SU-DHL-6 (cell line): ENCODE results near the gene POGLUT2.

Experiments used
- EZH2phosphoT487 ChIP-seq: fragments of 200-600 bp; sonication (generic), shearing (Covaris generic); conservative IDR thresholded peaks from 2 replicates; pipeline ENCODE4 v1.6.1; 2018; ENCODE audit warnings: mild to moderate bottlenecking, antibody characterized with exemption, low read length, moderate library complexity, mixed read lengths
- TF ChIP-seq, protein P1 (sequence below): fragments of 200-600 bp; sonication (generic); IDR thresholded peaks from one replicate; pipeline ENCODE4 v1.5.1; 2017; ENCODE audit warnings: antibody characterized with exemption, mild to moderate bottlenecking, low read length, moderate library complexity; ENCODE audit not compliant: insufficient read depth, poor library complexity, severe bottlenecking

DNA sequence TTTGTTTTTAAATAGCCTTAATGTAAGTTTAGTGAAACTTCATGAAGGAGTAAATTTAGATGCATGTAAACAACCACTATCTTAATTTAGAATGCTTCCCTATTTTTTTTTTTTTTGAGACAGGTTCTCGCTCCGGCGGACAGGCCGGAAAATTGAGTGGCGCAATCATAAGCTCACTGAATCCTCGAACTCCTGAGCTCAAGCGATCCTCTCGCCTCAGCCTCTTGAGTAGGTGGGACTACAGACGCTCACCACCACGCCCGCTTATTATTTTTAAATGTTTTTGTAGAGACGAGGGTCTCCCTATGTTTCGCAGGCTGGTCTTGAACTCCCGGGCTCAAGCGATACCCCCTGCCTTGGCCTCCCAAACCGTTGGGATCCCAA, 26.7 kb downstream of the POGLUT2 start:
- TF ChIP-seq, protein P1, sequence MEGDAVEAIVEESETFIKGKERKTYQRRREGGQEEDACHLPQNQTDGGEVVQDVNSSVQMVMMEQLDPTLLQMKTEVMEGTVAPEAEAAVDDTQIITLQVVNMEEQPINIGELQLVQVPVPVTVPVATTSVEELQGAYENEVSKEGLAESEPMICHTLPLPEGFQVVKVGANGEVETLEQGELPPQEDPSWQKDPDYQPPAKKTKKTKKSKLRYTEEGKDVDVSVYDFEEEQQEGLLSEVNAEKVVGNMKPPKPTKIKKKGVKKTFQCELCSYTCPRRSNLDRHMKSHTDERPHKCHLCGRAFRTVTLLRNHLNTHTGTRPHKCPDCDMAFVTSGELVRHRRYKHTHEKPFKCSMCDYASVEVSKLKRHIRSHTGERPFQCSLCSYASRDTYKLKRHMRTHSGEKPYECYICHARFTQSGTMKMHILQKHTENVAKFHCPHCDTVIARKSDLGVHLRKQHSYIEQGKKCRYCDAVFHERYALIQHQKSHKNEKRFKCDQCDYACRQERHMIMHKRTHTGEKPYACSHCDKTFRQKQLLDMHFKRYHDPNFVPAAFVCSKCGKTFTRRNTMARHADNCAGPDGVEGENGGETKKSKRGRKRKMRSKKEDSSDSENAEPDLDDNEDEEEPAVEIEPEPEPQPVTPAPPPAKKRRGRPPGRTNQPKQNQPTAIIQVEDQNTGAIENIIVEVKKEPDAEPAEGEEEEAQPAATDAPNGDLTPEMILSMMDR, result no peak
- no peak for TF ChIP-seq EZH2phosphoT487
